Liver (tissue), 3 donors: ENCODE results near the gene DNAJC5.
A peak's percentile ranks its signal among the peaks of the same experiment; 100 is the strongest.

Experiments used
- CTCF ChIP-seq: fragments of 150-350 bp; IDR thresholded peaks from 2 replicates; pipeline ENCODE4 v1.5.1; 2017; ENCODE audit warnings: improper control_type of control experiment, low read depth, low read length; ENCODE audit not compliant: missing input control
- HNF4G ChIP-seq: IDR thresholded peaks from 2 replicates; pipeline ENCODE4 v1.6.1; 2016; ENCODE audit warnings: antibody characterized with exemption
- RAD21 ChIP-seq, 2 donors: IDR thresholded peaks; 2 replicates each; pipeline ENCODE4 v1.6.1; 2016; ENCODE audit warnings: antibody characterized with exemption in 2 of 2, mild to moderate bottlenecking in 2 of 2
- YY1 ChIP-seq: IDR thresholded peaks from 2 replicates; pipeline ENCODE4 v1.6.1; 2016; ENCODE audit warnings: antibody characterized with exemption, mild to moderate bottlenecking
- ZBTB33 ChIP-seq: IDR thresholded peaks from 2 replicates; pipeline ENCODE4 v1.6.1; 2016; ENCODE audit warnings: antibody characterized with exemption
- donor health status: healthy.
- donor health status: healthy.

- TF ChIP-seq YY1 = no peak
- TF ChIP-seq RAD21 (IDR thresholded peaks at IDR 0.05) = peak; percentile 63 to 75
- TF ChIP-seq ZBTB33 = no peak
- TF ChIP-seq CTCF = peak; percentile 20
- no peak for TF ChIP-seq HNF4G
Observed at GRCh38 chr20:63858393-63859165, 36.3 kb upstream of the DNAJC5 start.
